Measurements from ENCODE around the gene SLC6A5.
"Not testable (repeated sequence)": the region's sequence is repeated elsewhere in the genome, so short reads cannot be mapped to it uniquely, and the experiment has no call there.

The SLC6A5 gene

DNA sequence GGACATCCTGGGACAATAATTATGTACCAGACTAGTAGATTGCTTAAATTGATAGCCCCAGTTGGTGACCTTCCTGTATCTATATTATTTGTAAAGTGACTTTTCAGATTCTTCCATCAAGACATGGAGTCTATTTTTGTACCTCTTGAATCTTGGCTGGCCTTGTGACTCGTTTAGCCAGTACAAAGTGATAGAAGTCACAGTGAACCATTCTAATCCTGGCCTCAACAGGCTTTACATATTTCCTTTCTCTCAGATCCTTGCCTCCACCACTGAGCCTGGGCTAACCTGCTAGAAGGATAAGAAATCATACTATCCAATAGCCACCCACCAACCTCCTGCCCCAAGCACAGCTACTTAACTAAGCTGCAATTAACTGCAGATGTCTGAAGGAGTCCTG is 37.5 kb upstream of the SLC6A5 start:
- no peak overlapping the region for H3K4me3 ChIP-seq (ENCODE audit: low read depth, low read length)
- no peak for DNase-seq
- no peaks in the 10 kb centered on the region for H3K4me1 ChIP-seq
- no peak for TF ChIP-seq CTCF (IDR thresholded peaks at IDR 0.05; ENCODE audit: low read depth, low read length)
- no peaks in the 10 kb centered on the region for H3K27me3 ChIP-seq
- H3K36me3 ChIP-seq: no peaks in the 10 kb centered on the region
- H3K9me3 ChIP-seq: no peaks in the 10 kb centered on the region

GRCh38 chr11:20563866-20564265 is 35.5 kb upstream of the SLC6A5 start:
- TF ChIP-seq CTCF (IDR thresholded peaks at IDR 0.05; ENCODE audit: low read depth, low read length): no peak
- Histone ChIP-seq H3K4me3 (ENCODE audit: low read depth, low read length) (no peak overlapping the region), H3K27me3 (no peaks in the 10 kb centered on the region), H3K4me1 (no peaks in the 10 kb centered on the region), H3K9me3 (no peaks in the 10 kb centered on the region), H3K36me3 (no peaks in the 10 kb centered on the region)
- no peak for DNase-seq

DNA sequence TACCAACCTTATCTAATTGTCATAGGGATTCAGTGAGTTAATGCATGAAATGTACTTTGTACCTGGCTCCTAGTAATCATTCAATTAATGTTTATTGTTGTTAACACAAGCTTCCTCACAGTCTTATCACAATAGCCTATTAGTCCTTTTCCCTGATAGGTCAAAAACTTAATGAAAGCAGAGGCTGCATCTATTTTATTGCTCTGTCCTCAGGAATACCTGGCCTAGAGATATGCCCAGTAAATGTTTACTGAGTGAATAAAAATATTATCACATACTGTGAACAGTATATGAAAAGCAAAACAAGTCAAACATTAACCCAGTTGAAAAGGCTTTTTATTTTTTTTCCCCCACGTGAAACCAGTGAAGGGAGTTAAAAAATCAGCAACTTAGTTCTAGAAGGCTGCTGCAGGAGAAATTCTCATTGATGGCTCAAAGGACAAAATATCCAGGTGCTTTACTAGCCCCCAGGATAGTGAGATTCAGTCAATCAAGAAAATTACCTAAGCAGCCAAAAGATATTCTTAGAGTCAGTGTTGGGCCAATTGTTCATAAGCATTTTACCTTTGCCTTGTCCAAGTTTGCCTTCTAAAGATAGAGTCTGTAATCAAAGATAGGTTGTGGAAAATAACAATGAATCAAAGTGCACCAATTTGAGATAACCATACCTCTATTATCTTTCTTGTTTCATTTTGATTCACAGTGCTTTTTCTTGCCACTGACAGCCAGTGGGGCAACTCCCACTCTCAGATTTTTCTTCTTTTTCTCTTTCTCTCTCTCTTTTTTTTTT is 34.4 kb upstream of the SLC6A5 start:
- Histone ChIP-seq H3K27me3 (no peaks in the 10 kb centered on the region), H3K4me3 (ENCODE audit: low read depth, low read length) (no peak overlapping the region), H3K9me3 (no peaks in the 10 kb centered on the region), H3K4me1 (no peaks in the 10 kb centered on the region), H3K36me3 (no peaks in the 10 kb centered on the region)
- TF ChIP-seq CTCF (IDR thresholded peaks at IDR 0.05; ENCODE audit: low read depth, low read length): no peak
- no peak for DNase-seq

DNA sequence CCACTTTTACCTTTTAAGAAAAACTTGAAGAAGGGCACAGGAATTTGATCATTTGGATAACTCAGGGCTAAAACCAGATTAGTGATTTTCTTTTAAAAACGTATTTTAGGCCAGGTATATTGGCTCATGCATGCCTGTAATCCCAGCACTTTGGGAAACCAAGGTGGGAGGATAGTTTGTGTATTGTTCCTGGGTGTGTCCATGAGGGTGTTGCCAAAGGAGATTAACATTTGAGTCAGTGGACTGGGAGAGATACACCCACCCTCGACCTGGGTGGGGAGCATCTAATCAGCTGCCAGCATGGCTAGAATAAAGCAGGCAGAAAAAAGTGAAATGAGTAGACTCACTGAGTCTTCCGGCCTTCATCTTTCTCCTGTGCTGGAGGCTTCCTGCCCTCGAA is 33.3 kb upstream of the SLC6A5 start:
- not testable (repeated sequence) for DNase-seq; H3K36me3 ChIP-seq; H3K27me3 ChIP-seq; H3K4me3 ChIP-seq (ENCODE audit: low read depth, low read length); H3K9me3 ChIP-seq; H3K4me1 ChIP-seq

- no peak for DNase-seq
- Histone ChIP-seq H3K9me3 (no peaks in the 10 kb centered on the region), H3K4me1 (no peaks in the 10 kb centered on the region), H3K4me3 (ENCODE audit: low read depth, low read length) (no peak overlapping the region), H3K36me3 (no peaks in the 10 kb centered on the region), H3K27me3 (no peaks in the 10 kb centered on the region)
- no peak for TF ChIP-seq CTCF (IDR thresholded peaks at IDR 0.05; ENCODE audit: low read depth, low read length)
These were observed 32.6 kb upstream of the SLC6A5 start for GRCh38 chr11:20566591-20567434.

- not testable (repeated sequence) for H3K4me3 ChIP-seq (ENCODE audit: low read depth, low read length); H3K4me1 ChIP-seq; H3K36me3 ChIP-seq; H3K9me3 ChIP-seq; H3K27me3 ChIP-seq; DNase-seq
These were observed 19.7 kb upstream of the SLC6A5 start for GRCh38 chr11:20579725-20580124.

DNA sequence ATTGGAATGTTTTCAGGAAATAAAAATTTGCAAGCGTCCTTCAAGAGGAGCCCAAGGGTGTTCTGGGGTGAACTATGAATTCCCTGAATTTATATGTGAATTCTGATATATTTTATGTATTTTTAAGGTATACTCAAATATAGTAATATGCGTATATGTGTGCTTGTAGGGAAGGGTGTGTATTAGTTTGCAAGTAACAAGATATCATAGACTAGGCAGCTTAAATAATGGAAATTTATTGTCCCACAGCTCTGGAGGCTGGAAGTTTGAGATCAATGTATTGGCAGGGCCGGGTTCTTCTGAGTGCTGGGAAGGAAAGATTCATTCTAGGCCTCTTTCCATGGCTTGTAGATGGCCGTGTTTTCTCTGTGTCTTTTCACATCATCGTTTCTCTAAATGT is 16.2 kb upstream of the SLC6A5 start:
- peaks cover 4% of the 10 kb centered on the region; the same call in 1 of the 2 replicates for H3K4me1 ChIP-seq
- no peak for DNase-seq
- TF ChIP-seq CTCF (IDR thresholded peaks at IDR 0.05; ENCODE audit: low read depth, low read length): no peak

More for the DNA sequence above, 16.2 kb upstream of the SLC6A5 start:
- Histone ChIP-seq H3K27me3 (no peaks in the 10 kb centered on the region), H3K4me3 (ENCODE audit: low read depth, low read length) (no peak overlapping the region), H3K9me3 (no peaks in the 10 kb centered on the region), H3K36me3 (no peaks in the 10 kb centered on the region)

All from BE2C (cell line).